Fibroblast of upper back skin (primary cell): ENCODE measurements around the gene EMILIN1.

Experiments used
- DNase-seq: peaks from one replicate; pipeline ENCODE4 v3.0.0-alpha.2; 2013

Gene EMILIN1

DNA sequence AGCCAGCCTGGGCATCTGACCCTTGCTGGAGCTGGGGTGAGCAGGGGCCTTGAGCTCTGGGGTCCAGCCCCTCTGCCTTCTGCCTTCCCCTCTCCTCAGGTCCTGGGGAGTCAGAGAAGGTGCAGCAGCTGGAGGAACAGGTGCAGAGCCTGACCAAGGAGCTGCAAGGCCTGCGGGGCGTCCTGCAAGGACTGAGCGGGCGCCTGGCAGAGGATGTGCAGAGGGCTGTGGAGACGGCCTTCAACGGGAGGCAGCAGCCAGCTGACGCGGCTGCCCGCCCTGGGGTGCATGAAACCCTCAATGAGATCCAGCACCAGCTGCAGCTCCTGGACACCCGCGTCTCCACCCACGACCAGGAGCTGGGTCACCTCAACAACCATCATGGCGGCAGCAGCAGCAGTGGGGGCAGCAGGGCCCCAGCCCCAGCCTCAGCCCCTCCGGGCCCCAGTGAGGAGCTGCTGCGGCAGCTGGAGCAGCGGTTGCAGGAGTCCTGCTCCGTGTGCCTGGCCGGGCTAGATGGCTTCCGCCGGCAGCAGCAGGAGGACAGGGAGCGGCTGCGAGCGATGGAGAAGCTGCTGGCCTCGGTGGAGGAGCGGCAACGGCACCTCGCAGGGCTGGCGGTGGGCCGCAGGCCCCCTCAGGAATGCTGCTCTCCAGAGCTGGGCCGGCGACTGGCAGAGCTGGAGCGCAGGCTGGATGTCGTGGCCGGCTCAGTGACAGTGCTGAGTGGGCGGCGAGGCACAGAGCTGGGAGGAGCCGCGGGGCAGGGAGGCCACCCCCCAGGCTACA lies 3.8 kb downstream of the EMILIN1 start:
- DNase-seq: no peak

DNA sequence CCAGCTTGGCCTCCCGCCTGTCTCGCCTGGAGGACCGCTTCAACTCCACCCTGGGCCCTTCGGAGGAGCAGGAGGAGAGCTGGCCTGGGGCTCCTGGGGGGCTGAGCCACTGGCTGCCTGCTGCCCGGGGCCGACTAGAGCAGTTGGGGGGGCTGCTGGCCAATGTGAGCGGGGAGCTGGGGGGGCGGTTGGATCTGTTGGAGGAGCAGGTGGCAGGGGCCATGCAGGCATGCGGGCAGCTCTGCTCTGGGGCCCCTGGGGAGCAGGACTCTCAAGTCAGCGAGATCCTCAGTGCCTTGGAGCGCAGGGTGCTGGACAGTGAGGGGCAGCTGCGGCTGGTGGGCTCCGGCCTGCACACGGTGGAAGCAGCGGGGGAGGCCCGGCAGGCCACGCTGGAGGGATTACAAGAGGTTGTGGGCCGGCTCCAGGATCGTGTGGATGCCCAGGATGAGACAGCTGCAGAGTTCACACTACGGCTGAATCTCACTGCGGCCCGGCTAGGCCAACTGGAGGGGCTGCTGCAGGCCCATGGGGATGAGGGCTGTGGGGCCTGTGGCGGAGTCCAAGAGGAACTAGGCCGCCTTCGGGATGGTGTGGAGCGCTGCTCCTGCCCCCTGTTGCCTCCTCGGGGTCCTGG lies 4.5 kb downstream of the EMILIN1 start:
- DNase-seq: no peak

DNA sequence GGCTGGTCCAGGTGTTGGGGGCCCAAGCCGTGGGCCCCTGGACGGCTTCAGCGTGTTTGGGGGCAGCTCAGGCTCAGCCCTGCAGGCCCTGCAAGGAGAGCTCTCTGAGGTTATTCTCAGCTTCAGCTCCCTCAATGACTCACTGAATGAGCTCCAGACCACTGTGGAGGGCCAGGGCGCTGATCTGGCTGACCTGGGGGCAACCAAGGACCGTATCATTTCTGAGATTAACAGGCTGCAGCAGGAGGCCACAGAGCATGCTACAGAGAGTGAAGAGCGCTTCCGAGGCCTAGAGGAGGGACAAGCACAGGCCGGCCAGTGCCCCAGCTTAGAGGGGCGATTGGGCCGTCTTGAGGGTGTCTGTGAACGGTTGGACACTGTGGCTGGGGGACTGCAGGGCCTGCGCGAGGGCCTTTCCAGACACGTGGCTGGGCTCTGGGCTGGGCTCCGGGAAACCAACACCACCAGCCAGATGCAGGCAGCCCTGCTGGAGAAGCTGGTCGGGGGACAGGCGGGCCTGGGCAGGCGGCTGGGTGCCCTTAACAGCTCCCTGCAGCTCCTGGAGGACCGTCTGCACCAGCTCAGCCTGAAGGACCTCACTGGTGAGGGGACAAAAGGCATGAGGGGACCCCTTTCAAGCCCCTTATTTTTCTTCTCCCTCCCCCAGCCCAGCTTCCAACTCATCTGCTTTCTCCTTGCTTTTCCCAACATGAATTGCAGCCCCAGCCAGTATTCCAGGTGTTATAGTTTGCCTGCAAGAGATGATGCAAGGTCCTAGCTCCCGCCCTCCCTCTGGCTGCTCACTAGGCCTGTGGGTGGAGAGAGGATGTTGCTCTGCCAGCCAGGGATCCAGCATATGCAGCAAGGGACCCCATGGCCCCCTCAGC lies 5.2 kb downstream of the EMILIN1 start:
- DNase-seq: no peak

DNA sequence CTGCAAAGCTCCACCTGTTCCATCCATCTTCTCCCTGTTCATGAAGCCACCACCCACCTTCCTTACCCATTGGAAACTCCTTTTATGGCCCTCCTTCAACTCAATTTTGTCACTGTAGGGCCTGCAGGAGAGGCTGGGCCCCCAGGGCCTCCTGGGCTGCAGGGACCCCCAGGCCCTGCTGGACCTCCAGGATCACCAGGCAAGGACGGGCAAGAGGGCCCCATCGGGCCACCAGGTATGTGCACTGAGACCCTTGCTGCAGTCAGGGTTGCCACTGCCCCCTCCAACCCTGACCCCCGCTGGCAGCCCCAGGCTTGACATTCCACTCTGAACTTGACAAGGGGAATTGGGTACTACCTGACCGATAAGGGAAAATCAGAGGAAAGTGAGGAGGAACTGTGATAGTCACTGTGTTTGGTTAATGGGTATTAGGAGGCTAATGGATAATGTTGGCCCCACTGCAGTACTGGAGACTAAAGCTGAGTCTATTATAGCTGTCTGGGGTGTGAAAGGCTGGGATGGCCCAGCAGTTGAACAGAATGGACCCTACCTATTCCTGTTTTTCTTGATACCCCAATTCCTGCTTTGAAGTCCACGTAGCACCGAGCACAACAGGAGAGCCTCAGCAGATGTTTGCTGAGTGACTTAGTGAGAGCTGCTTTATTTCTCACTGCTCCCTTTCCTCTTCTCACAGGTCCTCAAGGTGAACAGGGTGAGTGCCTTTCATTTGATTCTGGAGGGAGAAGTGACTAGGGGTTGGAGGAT lies 6.1 kb downstream of the EMILIN1 start:
- DNase-seq: no peak

DNA sequence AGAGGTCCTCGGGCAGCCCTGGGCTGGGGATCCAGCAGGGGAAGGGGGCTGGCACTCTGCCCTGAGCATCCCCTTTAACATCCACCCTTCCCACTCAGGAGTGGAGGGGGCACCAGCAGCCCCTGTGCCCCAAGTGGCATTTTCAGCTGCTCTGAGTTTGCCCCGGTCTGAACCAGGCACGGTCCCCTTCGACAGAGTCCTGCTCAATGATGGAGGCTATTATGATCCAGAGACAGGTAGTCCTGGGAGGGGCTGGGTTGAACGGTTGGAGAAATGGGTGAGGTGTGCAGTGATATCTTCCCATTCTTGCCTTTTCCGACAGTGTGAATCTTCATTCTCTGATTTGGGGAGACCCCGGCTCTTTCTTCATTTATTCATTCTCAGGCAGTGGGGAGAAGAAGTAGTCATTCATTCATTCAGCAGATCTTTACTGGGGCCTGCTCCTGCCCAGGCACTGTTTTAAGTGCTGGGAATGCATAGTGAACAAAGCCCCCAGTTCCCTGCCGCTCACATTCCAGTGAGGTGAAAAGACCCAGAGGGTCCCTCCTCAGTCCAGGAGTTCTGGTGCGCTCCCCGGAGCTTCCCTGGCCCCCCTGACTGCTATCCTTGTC lies 6.8 kb downstream of the EMILIN1 start:
- no peak for DNase-seq

DNA sequence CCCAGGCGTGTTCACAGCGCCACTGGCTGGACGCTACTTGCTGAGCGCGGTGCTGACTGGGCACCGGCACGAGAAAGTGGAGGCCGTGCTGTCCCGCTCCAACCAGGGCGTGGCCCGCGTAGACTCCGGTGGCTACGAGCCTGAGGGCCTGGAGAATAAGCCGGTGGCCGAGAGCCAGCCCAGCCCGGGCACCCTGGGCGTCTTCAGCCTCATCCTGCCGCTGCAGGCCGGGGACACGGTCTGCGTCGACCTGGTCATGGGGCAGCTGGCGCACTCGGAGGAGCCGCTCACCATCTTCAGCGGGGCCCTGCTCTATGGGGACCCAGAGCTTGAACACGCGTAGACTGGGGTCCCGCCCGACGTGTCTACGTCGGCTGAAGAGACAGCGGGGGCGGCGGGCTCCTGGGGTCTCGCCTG lies 7.3 kb downstream of the EMILIN1 start:
- DNase-seq: peak; percentile 53

DNA sequence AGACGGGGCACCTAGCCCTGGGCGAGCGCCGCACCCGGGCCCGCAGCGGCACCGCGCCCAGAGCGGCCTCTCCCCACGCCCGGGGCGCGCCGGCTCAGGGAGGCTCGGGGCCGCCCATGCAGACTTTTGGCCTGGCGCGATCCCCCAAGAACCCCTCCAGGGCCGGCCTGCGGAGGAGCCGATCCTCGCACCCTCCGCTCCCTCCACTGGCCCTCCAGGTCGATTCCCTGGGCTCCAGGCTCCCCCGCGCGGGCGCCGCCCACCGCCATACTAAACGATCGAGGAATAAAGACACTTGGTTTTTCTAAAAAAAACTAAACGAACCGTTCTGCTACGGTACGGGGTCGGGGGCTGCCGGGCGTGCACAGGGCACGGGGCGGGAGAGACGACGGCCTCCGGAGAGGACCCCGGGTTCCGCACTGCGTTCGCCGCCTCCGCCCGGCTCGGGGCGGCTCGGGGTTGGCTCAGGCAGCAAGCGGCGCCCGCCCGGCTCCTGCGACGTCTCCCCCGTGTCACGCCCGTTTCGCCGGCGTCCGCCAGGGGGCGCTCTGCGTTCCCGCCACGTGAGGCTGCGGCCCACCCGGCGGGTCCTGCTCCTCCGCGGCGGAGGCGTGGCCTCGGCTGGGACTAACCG lies 7.8 kb downstream of the EMILIN1 start:
- peak; percentile 90 for DNase-seq

DNA sequence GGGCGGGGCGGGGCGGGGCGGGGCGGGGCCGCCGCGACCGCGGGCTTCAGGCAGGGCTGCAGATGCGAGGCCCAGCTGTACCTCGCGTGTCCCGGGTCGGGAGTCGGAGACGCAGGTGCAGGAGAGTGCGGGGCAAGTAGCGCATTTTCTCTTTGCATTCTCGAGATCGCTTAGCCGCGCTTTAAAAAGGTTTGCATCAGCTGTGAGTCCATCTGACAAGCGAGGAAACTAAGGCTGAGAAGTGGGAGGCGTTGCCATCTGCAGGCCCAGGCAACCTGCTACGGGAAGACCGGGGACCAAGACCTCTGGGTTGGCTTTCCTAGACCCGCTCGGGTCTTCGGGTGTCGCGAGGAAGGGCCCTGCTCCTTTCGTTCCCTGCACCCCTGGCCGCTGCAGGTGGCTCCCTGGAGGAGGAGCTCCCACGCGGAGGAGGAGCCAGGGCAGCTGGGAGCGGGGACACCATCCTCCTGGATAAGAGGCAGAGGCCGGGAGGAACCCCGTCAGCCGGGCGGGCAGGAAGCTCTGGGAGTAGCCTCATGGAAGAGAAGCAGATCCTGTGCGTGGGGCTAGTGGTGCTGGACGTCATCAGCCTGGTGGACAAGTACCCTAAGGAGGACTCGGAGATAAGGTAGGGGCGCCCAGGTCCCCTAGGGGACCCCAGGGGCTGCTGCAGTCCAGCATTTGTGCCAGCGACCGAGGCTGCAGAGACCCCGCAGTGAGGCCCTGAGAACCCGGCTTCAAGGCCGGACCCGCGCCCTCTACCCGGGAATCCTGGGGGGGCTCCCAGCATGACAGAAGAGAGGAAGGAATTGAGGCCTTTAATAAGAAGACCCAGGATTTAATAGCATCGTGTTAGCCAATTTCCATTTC lies 8.5 kb downstream of the EMILIN1 start, which contains the start of gene KHK:
TSS of gene KHK (plus strand) at position 49 of the 870 bp plus-strand sequence. CDS start at position 537, 488 bp downstream.
- no peak for DNase-seq

DNA sequence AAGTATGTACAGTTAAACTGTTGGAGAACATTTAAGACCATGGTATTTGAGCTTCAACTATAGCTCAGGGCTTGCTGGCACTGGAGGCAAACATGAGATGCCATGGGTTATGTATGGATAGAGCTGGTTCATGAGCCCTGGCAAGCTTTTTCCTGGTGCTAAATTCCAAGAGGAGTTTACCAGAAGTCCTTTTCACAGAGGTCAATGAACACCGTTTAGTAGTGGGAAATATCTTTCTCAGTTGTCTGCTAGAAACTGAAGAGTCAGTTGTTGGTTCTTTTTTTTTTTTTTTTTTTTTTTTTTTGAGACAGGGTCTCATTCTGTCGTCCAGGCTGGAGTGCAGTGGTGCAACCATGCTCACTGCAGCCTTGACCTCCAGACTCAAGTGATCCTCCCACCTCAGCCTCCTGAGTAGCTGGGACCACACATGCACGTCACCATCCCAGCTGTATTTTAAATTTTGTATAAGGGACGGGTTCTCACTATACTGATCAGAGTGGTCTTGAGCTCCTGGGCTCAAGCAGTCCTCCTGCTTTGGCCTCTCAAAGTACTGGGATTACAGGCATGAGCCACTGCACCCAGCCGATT lies 9.5 kb downstream of the EMILIN1 start:
- no peak for DNase-seq

DNA sequence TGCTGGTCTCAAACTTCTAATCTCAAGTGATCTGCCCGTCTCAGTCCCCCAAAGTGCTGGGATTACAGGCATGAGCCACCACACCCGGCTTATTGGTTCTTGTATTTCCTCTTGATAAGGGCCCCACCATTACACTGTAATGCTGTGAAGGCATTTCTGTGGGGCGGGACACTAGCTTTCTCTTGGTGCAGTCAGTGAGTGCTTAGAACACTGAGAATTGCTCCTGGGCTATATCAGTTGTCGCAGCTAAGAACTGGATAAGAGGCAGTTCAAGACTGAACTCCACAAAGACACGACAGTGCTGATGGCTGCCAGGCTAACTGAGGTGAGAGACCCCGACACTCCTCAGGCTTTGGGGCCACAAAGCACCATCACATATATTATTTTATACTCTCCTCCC lies 10.2 kb downstream of the EMILIN1 start:
- DNase-seq: no peak

DNA sequence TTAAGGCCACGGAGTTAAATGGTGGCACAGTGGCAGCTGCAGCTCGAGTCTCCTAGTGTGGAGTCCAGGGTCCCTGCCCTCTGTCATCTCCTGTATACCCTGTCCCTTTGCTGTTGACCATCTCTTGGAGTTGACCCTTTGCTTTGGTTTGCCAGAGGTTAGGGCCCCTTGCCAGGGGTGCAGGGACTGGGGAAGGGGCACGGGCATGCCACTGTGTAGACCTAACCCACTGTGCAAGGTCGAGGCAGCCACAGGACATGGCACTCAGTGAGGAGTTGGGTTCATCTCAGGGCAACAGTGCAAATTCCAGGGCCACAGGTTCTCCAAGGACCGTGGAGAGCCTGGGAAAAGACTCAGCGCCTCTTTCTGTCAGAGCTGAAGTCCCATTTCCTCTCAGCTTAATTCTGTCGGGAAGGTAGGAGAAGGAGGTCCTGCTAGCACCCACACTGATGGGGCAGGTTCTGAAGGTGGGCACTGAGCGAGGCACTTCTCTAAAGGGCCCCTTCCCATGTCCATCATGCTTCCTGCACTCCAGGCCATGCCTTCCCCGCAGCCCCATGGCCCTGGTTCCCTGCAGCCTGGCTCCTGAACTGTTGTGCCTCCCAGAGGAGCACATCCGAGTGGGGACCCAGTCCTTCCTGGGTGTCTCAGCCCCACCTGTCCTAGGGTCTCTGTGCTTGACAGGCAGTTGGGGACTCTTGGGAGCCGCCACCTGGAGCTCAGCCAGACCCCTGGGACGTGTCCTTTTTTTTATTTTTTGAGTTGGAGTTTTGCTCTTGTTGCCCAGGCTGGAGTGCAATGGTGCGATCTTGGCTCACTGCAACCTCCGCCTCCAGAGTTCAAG lies 10.9 kb downstream of the EMILIN1 start:
- no peak for DNase-seq

DNA sequence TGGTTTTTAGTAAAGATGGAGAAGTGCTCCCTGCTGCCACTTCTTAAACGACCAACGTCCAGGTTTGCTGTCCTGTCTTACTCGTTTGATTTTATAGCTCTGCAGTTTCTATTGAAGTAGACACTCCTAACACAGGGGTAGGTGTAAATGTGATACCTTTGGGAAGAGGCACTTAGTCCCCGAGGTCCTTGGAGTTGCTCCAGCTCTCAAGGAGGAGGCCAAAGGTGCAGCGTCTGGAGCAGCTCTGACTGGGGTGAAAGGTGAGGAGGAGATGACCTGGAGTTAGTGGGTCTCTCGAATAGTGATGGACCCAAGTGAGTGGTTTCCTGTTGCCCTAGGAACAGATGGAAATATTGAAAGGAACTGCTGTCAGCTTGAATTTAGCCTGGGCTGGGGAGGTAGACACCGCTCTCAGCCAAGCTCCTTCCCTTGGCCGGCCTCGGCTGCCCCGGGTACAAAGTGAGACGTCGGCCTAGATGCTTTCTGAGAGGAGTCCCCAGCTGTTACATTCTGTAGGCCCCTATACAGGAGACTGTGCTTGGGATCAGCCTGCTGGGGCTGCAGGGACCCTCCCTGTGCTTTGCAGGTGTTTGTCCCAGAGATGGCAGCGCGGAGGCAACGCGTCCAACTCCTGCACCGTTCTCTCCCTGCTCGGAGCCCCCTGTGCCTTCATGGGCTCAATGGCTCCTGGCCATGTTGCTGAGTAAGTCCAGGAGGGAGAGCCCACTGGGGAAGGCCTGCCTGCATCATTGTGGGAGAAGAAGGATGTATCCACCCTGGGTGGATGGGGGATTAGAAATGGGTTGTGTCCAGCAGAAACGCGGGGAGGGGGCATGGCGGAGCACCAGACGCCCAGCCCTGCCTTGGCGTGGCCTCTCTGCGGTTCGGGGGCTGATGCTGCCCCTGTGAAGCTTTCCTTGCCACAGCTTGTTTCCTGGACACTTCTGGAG lies 13.6 kb downstream of the EMILIN1 start:
- DNase-seq: no peak

DNA sequence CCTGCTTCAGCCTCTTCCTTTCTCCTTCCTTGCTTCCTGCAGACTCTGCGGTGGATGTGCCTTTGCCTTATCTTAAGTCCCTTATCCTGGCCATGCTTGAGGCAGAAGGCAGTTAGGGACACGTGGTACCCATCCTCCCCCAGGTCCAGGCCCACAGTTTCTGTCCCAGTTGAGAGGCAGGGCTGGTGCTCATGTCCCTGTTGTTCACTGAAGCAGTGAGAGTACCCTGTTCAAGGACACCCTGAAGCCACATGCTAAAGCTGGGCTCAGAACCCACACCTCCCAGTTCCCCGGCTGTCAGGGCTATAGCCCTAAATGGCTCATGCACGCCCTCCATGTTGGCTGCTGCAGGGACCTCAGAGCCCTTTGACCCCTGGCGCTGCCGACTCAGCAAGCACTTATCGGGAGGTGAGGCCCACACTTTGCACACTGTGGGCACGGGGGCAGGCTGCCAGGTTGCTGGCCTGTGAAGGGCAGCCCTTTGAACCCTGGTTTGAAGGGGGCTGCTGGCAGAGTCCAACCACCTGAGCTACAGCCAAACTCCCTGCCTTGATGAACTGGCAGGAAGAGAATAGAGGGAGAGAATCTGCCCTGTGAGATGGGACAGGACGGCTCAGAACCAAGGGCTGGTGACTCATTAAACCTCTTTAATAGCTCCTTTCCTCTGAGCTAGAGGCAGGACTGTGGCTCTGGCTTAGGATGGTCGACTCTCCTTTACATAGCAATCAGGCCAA lies 14.4 kb downstream of the EMILIN1 start:
- no peak for DNase-seq

DNA sequence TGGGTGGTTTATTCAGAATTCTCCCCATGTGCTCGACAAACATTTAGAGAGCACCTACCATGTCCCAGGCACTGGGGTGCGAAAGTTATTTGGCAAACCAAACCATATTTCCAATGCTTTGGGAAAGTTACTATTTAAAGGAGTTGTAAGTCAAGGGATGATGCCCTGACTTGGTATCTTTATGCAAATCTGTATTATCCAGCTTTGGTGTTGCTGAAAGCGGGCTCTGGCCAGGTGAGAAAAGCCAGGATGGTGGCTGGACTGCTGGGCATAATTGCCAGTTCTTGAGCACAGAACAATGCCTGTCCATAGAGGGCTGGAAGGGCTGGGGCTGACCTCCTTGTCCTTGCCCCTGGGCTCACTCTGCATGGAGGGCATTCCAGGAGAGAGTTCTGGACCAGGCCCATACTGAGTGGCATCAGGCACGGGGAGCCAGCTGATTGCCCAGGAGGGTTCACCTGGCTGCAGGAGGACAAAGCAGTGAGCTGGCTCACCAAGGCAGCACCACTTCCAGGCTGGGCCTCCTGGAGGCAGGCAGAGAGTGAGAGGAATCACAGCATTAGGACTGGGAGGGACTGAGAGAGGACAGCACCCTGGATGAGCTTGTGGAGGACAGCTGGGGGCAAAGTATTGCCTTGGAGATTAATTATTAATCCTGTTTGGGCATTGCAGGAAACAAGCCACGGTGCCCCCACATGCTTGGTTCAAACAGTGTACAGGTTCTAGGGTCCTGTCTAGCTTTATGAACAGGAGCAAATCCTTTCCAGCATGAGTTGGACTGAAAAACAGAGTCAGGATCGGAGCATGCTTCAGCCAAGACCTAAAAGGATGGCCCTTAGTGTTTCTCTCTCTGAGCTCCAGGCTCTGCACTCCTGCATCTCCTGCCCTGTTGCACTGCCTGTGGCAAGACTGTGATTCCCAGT lies 15.3 kb downstream of the EMILIN1 start:
- DNase-seq: no peak

DNA sequence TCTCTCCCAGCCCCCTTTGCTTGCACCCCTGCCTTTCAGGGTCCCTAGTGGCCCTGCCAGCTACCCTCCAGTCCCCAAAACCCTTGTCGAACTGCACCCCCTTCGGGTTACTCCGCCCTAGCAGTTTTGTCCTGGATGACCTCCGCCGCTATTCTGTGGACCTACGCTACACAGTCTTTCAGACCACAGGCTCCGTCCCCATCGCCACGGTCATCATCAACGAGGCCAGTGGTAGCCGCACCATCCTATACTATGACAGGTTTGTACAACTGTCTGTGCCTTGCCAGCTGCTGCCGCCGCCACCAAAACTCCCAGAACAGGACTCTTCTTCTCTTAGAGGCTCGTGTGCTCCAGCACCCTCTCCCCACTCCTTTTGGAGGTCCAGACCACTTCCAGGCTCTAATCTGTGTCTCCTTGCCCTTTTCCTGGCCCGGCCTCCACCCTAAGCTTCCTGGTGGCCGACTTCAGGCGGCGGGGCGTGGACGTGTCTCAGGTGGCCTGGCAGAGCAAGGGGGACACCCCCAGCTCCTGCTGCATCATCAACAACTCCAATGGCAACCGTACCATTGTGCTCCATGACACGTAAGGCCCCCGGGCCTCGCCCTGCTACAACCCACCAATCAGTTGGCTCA lies 16.1 kb downstream of the EMILIN1 start:
- no peak for DNase-seq

DNA sequence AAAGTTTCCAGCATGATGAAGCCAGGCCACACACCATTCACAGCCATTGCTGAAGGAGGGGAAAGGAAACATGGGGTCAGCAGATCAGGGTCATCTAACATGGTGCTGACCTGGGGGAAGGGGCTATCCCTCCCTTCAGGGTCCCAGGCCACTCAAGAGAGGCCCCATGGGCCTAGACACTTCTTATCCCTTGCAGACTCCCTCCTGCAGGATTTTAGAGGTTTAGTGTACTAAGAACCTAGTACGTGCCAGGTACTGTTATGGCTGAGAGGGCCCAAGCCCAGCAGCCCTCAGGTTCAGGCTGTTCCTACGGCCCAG lies 17.0 kb downstream of the EMILIN1 start:
- DNase-seq: no peak
